Measurements from ENCODE around the gene LRRC7.

Gene LRRC7

DNA sequence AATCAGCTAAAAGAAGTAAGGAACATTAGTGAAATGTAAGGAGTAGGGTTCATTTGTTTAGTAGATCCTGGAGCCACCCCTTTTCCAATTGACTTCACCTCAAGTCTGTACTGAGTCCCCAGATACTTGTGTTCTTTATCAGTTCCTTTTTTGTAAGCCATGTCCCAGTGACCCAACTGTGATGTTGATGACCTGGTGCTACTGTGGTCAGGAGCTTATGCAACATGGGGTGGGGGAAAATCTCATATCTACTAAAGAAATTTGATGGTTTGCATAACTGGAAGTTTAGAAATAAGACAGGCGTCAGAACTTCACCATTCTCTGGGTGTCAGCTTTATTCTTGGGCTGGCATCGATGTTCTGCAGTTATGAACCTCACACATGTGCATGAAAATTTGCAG lies 120.5 kb downstream of the LRRC7 start:
- H3K4me3 ChIP-seq, result no peak overlapping the region
- H3K27ac ChIP-seq, result no peak overlapping the region
- TF ChIP-seq, protein P1, sequence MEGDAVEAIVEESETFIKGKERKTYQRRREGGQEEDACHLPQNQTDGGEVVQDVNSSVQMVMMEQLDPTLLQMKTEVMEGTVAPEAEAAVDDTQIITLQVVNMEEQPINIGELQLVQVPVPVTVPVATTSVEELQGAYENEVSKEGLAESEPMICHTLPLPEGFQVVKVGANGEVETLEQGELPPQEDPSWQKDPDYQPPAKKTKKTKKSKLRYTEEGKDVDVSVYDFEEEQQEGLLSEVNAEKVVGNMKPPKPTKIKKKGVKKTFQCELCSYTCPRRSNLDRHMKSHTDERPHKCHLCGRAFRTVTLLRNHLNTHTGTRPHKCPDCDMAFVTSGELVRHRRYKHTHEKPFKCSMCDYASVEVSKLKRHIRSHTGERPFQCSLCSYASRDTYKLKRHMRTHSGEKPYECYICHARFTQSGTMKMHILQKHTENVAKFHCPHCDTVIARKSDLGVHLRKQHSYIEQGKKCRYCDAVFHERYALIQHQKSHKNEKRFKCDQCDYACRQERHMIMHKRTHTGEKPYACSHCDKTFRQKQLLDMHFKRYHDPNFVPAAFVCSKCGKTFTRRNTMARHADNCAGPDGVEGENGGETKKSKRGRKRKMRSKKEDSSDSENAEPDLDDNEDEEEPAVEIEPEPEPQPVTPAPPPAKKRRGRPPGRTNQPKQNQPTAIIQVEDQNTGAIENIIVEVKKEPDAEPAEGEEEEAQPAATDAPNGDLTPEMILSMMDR (IDR thresholded peaks at IDR 0.05), result no peak
- DNase-seq (ENCODE audit: low spot score), result no peak

DNA sequence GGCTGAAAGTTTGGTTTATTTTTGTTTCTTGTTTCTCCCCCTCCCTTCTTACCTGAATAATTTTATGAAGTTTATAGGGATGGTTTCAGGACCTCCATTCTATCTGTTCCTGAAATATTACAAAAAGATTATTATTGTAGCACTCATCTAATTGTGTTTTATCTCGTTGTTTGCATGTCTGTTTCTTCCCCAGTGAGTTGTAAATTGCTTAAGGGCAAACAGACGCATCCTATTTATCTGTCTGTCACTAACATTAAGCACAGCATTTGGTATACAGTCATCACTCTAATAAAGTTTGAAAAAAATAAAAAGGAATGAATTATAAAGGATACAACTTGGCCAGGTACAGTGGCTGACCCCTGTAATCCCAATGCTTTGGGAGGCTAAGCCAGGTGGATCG lies 123.5 kb downstream of the LRRC7 start:
- H3K4me3 ChIP-seq, result no peak overlapping the region
- H3K27ac ChIP-seq, result no peak overlapping the region
- DNase-seq (ENCODE audit: low spot score), result no peak
- TF ChIP-seq, protein P1 (IDR thresholded peaks at IDR 0.05), result no peak

GRCh38 chr1:69693921-69694675 lies 126.4 kb downstream of the LRRC7 start:
- TF ChIP-seq, protein P1 (IDR thresholded peaks at IDR 0.05), result no peak
- no peak for DNase-seq (ENCODE audit: low spot score)
- H3K27ac ChIP-seq, result no peak overlapping the region
- H3K4me3 ChIP-seq, result no peak overlapping the region

GRCh38 chr1:69697340-69697739 lies 129.6 kb downstream of the LRRC7 start:
- TF ChIP-seq, protein P1 (IDR thresholded peaks at IDR 0.05), result no peak

GRCh38 chr1:69700770-69701169 lies 133.0 kb downstream of the LRRC7 start:
- Histone ChIP-seq H3K27ac (no peak overlapping the region), H3K4me3 (no peak overlapping the region)
- TF ChIP-seq, protein P1 (IDR thresholded peaks at IDR 0.05), result no peak
- no peak for DNase-seq (ENCODE audit: low spot score)

More at GRCh38 chr1:69697340-69697739, 129.6 kb downstream of the LRRC7 start:
- Histone ChIP-seq H3K27ac (no peak overlapping the region), H3K4me3 (no peak overlapping the region)
- DNase-seq (ENCODE audit: low spot score), result no peak

GRCh38 chr1:69702085-69702484 lies 134.4 kb downstream of the LRRC7 start:
- H3K27ac ChIP-seq, result no peak overlapping the region
- no peak for DNase-seq (ENCODE audit: low spot score)
- TF ChIP-seq, protein P1 (IDR thresholded peaks at IDR 0.05), result no peak
- no peak overlapping the region for H3K4me3 ChIP-seq

GRCh38 chr1:69706473-69706872 lies 138.8 kb downstream of the LRRC7 start:
- no peak for DNase-seq (ENCODE audit: low spot score)
- TF ChIP-seq, protein P1 (IDR thresholded peaks at IDR 0.05), result no peak
- Histone ChIP-seq H3K4me3 (no peak overlapping the region), H3K27ac (no peak overlapping the region)

All from coronary artery (tissue), 2 donors.